ENCODE measurements around the gene TMC7. TPM values are rescaled to one million over a fixed set of nuclear protein-coding genes. Genes with fewer than 3 reads are reported as not detected.

Gene TMC7
- total and polyA plus RNA-seq, 9 donors, result 0.15 to 1.1 (median 0.35) TPM; not detected in 1

- no peaks in the 10 kb centered on the region for H3K4me1 ChIP-seq (ENCODE audit: insufficient read depth)
- DNase-seq, result no peak
- no peak overlapping the region for H3K4me3 ChIP-seq
- WGBS, 3 donors, result 74 to 85% (median 84%) methylated on average over 1 of the region's 1 CpG
- TF ChIP-seq EP300 (IDR thresholded peaks at IDR 0.05) (no peak), POLR2A (IDR thresholded peaks at IDR 0.05) (no peak), CTCF (IDR thresholded peaks at IDR 0.05) (no peak)
- no peaks in the 10 kb centered on the region for H3K27me3 ChIP-seq
- H3K9me3 ChIP-seq, result no peaks in the 10 kb centered on the region
- intact Hi-C loops (cut with DNase I), result no loop called here
- no peaks in the 10 kb centered on the region for H3K36me3 ChIP-seq
- no peak overlapping the region for H3K27ac ChIP-seq
Measured at GRCh38 chr16:19033761-19034160, 50.0 kb downstream of the TMC7 start.

DNA sequence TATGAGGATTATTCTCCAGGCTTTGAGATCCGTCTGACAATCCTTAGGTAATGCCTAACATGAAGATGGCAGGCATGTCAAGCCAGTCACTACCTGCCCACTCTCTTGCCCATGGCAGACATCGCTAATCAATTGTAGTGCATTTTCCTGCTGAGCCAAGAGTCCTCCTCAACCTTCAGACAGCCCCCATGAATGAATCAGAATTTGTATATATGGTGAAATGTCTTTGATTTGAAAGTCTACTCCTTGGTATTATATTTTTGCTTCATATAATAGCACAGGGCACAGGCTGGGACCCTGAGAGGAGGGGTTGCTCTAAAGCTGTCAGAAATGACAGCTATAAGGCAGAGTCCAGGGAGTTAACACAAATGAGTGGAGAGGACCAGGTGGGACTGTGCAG is 56.7 kb downstream of the TMC7 start:
- DNase-seq, result no peak
- no peaks in the 10 kb centered on the region for H3K9me3 ChIP-seq
- 74 to 87% (median 85%) methylated on average over 2 of the region's 2 CpGs for WGBS, 3 donors
- no peaks in the 10 kb centered on the region for H3K36me3 ChIP-seq
- H3K27me3 ChIP-seq, result no peaks in the 10 kb centered on the region
- no peaks in the 10 kb centered on the region for H3K4me1 ChIP-seq (ENCODE audit: insufficient read depth)
- intact Hi-C loops (cut with DNase I), result no loop called here
- TF ChIP-seq EP300 (IDR thresholded peaks at IDR 0.05), result no peak
- TF ChIP-seq POLR2A (IDR thresholded peaks at IDR 0.05), result no peak
- TF ChIP-seq CTCF (IDR thresholded peaks at IDR 0.05), result no peak
- H3K4me3 ChIP-seq, result no peak overlapping the region
- H3K27ac ChIP-seq, result no peak overlapping the region

DNA sequence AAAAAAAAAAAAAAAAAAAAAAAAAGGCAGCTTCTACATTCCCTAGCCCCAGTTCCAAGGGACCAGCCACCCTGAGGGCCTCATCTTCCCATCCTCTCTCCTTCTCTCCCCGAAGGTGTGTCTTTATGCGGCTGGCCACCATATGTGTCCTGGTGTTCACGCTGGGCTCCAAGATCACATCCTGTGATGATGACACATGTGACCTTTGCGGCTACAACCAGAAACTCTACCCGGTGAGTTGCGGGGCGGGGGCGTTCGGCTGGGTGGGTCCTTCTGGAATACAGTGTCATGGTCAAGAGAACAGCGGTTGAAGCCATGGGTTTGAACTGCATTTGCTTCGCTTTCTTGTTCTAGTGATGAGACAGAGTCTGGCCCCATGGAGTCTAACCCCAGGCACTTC is 61.0 kb downstream of the TMC7 start:
- Histone ChIP-seq H3K9me3 (no peaks in the 10 kb centered on the region), H3K4me1 (ENCODE audit: insufficient read depth) (no peaks in the 10 kb centered on the region), H3K27me3 (no peaks in the 10 kb centered on the region), H3K36me3 (no peaks in the 10 kb centered on the region), H3K4me3 (no peak overlapping the region), H3K27ac (no peak overlapping the region)
- no peak for DNase-seq
- intact Hi-C loops (cut with DNase I), result no loop called here
- no peak for TF ChIP-seq CTCF (IDR thresholded peaks at IDR 0.05)
- TF ChIP-seq EP300 (IDR thresholded peaks at IDR 0.05), result no peak
- TF ChIP-seq POLR2A (IDR thresholded peaks at IDR 0.05), result no peak
- WGBS, 3 donors, result 93 to 96% (median 94%) methylated on average over 11 of the region's 11 CpGs

DNA sequence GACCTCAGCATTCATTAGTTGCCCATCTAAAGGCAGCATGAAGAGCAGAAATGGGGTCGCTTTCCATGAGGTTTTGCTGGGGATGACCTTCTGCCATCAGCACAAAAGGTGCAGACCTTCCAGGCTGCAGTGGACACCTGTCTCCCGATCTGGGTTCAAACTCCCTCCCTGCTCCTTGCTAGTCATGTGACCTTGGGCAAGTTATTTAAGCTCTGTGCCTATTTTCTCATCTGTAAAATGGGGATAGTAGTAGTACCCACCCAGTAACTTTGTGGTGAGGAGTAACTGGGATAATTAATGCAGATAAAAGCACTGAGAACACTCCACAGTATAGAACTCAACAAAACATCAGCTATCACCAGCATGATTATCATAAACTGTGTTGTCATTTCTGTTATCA is 62.3 kb downstream of the TMC7 start:
- no peak overlapping the region for H3K27ac ChIP-seq
- TF ChIP-seq CTCF (IDR thresholded peaks at IDR 0.05) (no peak), POLR2A (IDR thresholded peaks at IDR 0.05) (no peak), EP300 (IDR thresholded peaks at IDR 0.05) (no peak)
- WGBS, 3 donors, result 73 to 96% (median 94%) methylated on average over 2 of the region's 2 CpGs
- H3K27me3 ChIP-seq, result no peaks in the 10 kb centered on the region
- H3K36me3 ChIP-seq, result no peaks in the 10 kb centered on the region
- H3K4me3 ChIP-seq, result no peak overlapping the region
- no peaks in the 10 kb centered on the region for H3K4me1 ChIP-seq (ENCODE audit: insufficient read depth)
- no peak for DNase-seq
- intact Hi-C loops (cut with DNase I), result no loop called here
- H3K9me3 ChIP-seq, result no peaks in the 10 kb centered on the region

- Histone ChIP-seq H3K4me1 (ENCODE audit: insufficient read depth) (no peaks in the 10 kb centered on the region), H3K27ac (no peak overlapping the region), H3K36me3 (no peaks in the 10 kb centered on the region), H3K27me3 (no peaks in the 10 kb centered on the region), H3K4me3 (no peak overlapping the region), H3K9me3 (no peaks in the 10 kb centered on the region)
- intact Hi-C loops (cut with DNase I), result no loop called here
- no peak for DNase-seq
- TF ChIP-seq EP300 (IDR thresholded peaks at IDR 0.05) (no peak), CTCF (IDR thresholded peaks at IDR 0.05) (no peak)
- 53 to 58% (median 53%) methylated on average over 4 of the region's 4 CpGs for WGBS, 3 donors
Measured at GRCh38 chr16:19062706-19063105, 79.0 kb downstream of the TMC7 start.

All from ovary (tissue), 9 donors.